OCI-LY3 (cell line): ENCODE measurements around the gene PARVA.
"Not testable (repeated sequence)": the region's sequence is repeated elsewhere in the genome, so short reads cannot be mapped to it uniquely, and the experiment has no call there.

ENCODE experiments used
- H2AFZ ChIP-seq: fragments of 200-600, 300-600 bp; shearing (Covaris generic); 2 replicates; pipeline ENCODE4 v1.6.0; 2014; ENCODE audit warnings: antibody characterized with exemption, low read depth, low read length
- H3K27ac ChIP-seq: fragments of 200-600, 300-600 bp; sonication (generic); 2 replicates; pipeline ENCODE4 v1.5.1; 2014; ENCODE audit warnings: mild to moderate bottlenecking, low read length, moderate library complexity, mixed read lengths
- H3K27me3 ChIP-seq: fragments of 200-600, 300-600 bp; sonication (generic); 2 replicates; pipeline ENCODE4 v1.6.1; 2014; ENCODE audit warnings: low read depth, low read length, mixed read lengths
- H3K36me3 ChIP-seq: fragments of 200-600, 300-600 bp; sonication (generic); replicated peaks from 2 replicates; pipeline ENCODE3; 2014; ENCODE audit warnings: low read depth, low read length, mixed read lengths
- H3K4me1 ChIP-seq: fragments of 300-600, 200-600 bp; sonication (generic); 2 replicates; pipeline ENCODE4 v1.6.1; 2014; ENCODE audit warnings: low read length, mixed read lengths
- H3K4me2 ChIP-seq: fragments of 200-600, 300-600 bp; sonication (generic); 2 replicates; pipeline ENCODE4 v1.6.1; 2014; ENCODE audit warnings: low read length, mixed read lengths
- H3K4me3 ChIP-seq: fragments of 300-600, 200-600 bp; sonication (generic); 2 replicates; pipeline ENCODE4 v1.5.1; 2014; ENCODE audit warnings: antibody characterized with exemption, mild to moderate bottlenecking, low read length, moderate library complexity
- H3K79me2 ChIP-seq: fragments of 300-600, 200-600 bp; shearing (Covaris generic); 2 replicates; pipeline ENCODE4 v1.6.1; 2014; ENCODE audit warnings: mild to moderate bottlenecking, low read length, mixed read lengths
- H3K9ac ChIP-seq: fragments of 300-600, 200-600 bp; shearing (Covaris generic); 2 replicates; pipeline ENCODE4 v1.6.0; 2014; ENCODE audit warnings: mild to moderate bottlenecking, low read length, moderate library complexity
- H3K9me3 ChIP-seq: fragments of 200-600, 300-600 bp; shearing (Covaris generic); 2 replicates; pipeline ENCODE4 v1.6.1; 2014; ENCODE audit warnings: low read length, mixed read lengths; ENCODE audit not compliant: insufficient read depth
- H4K20me1 ChIP-seq: fragments of 200-600, 300-600 bp; sonication (generic); 2 replicates; pipeline ENCODE4 v1.6.1; 2016; ENCODE audit warnings: low read length, mixed read lengths; ENCODE audit not compliant: insufficient read depth
- EZH2phosphoT487 ChIP-seq: fragments of 200-600 bp; shearing (Covaris generic); IDR thresholded peaks from 2 replicates; pipeline ENCODE4 v1.6.1; 2018; ENCODE audit warnings: antibody characterized with exemption, mixed run types, low read depth
- TF ChIP-seq, protein P1 (sequence below): fragments of 200-600, 300-600 bp; sonication (generic); IDR thresholded peaks from 2 replicates; pipeline ENCODE4 v1.5.1; 2014; ENCODE audit warnings: antibody characterized with exemption, low read length, low read depth

The PARVA gene

DNA sequence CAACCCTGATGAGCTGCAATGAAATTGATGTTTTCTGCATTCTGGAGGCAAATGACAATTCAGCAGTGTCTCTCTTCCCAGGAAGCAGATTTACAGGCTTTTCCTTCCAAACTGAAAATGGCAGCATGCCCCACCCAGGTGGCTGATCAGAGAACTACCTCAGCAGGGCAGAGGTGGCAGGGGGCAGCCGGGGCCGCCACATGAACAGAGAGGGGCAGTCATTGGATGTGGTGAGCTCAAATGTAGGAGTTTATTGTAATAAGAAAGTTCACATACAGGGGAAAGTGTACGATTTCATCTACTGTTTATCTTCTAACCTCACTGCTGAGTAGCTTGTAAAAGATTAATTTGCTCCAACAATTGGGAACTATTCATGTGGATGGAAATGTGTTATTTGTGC lies 15.7 kb upstream of the PARVA start:
- Histone ChIP-seq H3K36me3 (no peaks in the 10 kb centered on the region), H3K27me3 (peaks cover 13% of the 10 kb centered on the region; the same call in 1 of the 2 replicates), H3K9me3 (no peaks in the 10 kb centered on the region), H2AFZ (no peak overlapping the region), H3K4me3 (no peak overlapping the region), H4K20me1 (no peaks in the 10 kb centered on the region), H3K4me2 (no peak overlapping the region), H3K4me1 (no peaks in the 10 kb centered on the region), H3K27ac (no peak overlapping the region), H3K79me2 (no peaks in the 10 kb centered on the region), H3K9ac (no peak overlapping the region)
- TF ChIP-seq EZH2phosphoT487 = no peak
- TF ChIP-seq, protein P1, sequence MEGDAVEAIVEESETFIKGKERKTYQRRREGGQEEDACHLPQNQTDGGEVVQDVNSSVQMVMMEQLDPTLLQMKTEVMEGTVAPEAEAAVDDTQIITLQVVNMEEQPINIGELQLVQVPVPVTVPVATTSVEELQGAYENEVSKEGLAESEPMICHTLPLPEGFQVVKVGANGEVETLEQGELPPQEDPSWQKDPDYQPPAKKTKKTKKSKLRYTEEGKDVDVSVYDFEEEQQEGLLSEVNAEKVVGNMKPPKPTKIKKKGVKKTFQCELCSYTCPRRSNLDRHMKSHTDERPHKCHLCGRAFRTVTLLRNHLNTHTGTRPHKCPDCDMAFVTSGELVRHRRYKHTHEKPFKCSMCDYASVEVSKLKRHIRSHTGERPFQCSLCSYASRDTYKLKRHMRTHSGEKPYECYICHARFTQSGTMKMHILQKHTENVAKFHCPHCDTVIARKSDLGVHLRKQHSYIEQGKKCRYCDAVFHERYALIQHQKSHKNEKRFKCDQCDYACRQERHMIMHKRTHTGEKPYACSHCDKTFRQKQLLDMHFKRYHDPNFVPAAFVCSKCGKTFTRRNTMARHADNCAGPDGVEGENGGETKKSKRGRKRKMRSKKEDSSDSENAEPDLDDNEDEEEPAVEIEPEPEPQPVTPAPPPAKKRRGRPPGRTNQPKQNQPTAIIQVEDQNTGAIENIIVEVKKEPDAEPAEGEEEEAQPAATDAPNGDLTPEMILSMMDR = no peak

- Histone ChIP-seq H3K79me2 (no peaks in the 10 kb centered on the region), H3K4me2 (no peak overlapping the region), H3K9ac (no peak overlapping the region), H3K27me3 (peaks cover 11% of the 10 kb centered on the region; the same call in 1 of the 2 replicates), H3K36me3 (no peaks in the 10 kb centered on the region), H3K4me1 (no peaks in the 10 kb centered on the region), H4K20me1 (no peaks in the 10 kb centered on the region), H3K4me3 (no peak overlapping the region), H3K9me3 (no peaks in the 10 kb centered on the region), H2AFZ (no peak overlapping the region), H3K27ac (no peak overlapping the region)
- no peak for TF ChIP-seq EZH2phosphoT487
- TF ChIP-seq, protein P1 = no peak
These were observed 14.5 kb upstream of the PARVA start for GRCh38 chr11:12362857-12363256.

DNA sequence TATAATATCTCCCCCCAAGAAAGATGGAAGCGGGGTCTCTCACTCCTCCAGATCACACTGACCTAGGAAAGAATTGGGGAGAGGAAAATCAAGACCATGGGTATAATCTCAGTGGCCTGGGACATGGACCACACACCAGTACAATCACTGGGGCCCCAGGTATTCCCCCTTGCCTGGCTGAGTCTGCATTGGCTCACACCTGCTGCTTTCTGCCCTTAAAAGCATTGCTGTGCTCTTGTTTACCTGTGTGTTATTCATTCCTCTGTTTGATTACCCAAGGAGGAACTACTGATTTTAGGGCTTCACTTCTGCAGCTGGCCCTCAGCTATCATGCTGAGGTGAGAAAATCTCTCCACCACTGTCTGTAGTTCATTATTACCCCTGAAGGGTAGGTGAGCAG lies 14.0 kb upstream of the PARVA start:
- no peaks in the 10 kb centered on the region for H3K79me2 ChIP-seq
- peaks cover 7% of the 10 kb centered on the region; the same call in 1 of the 2 replicates for H3K27me3 ChIP-seq
- no peak overlapping the region for H3K4me2 ChIP-seq
- TF ChIP-seq, protein P1 = no peak
- no peak for TF ChIP-seq EZH2phosphoT487
- H2AFZ ChIP-seq = no peak overlapping the region
- no peaks in the 10 kb centered on the region for H3K36me3 ChIP-seq
- no peak overlapping the region for H3K9ac ChIP-seq
- no peaks in the 10 kb centered on the region for H4K20me1 ChIP-seq
- H3K4me1 ChIP-seq = no peaks in the 10 kb centered on the region
- no peak overlapping the region for H3K4me3 ChIP-seq
- no peaks in the 10 kb centered on the region for H3K9me3 ChIP-seq
- no peak overlapping the region for H3K27ac ChIP-seq

DNA sequence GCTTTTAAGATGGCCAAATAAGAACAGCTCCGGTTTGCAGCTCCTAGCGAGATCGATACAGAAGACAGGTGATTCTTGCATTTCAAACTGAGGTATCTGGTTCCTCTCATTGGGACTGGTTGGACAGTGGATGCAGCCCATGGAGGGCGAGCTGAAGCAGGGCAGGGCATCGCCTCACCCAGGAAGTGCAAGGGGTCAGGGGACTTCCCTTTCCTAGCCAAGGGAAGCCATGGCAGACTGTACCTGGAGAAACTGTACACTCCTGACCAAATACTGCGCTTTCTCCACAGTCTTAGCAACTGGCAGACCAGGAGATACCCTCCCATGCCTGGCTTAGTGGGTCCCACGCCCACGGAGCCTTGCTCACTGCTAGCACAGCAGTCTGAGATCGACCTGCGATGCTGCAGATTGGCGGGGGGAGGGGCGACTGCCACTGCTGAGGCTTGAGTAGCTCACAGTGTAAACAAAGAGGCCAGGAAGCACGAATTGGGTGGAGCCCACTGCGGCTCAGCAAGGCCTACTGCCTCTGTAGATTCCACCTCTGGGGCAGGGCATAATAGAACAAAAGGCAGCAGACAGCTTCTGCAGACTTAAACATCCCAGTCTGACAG lies 11.3 kb upstream of the PARVA start:
- not testable (repeated sequence) for H3K79me2 ChIP-seq, H3K27ac ChIP-seq, H3K4me2 ChIP-seq, H3K36me3 ChIP-seq, H3K9ac ChIP-seq, H3K4me1 ChIP-seq, H3K4me3 ChIP-seq, H4K20me1 ChIP-seq, H3K27me3 ChIP-seq, H3K9me3 ChIP-seq, H2AFZ ChIP-seq

GRCh38 chr11:12367057-12367456 lies 10.3 kb upstream of the PARVA start:
- not testable (repeated sequence) for H3K4me2 ChIP-seq, H3K27me3 ChIP-seq, H4K20me1 ChIP-seq

More at GRCh38 chr11:12367057-12367456, 10.3 kb upstream of the PARVA start:
- not testable (repeated sequence) for H3K4me1 ChIP-seq, H3K79me2 ChIP-seq, H2AFZ ChIP-seq, H3K9ac ChIP-seq, H3K9me3 ChIP-seq, H3K36me3 ChIP-seq, H3K4me3 ChIP-seq, H3K27ac ChIP-seq
